DOHH2 (cell line): Measurements from ENCODE around the gene KRT28.
"Not testable (repeated sequence)": the region's sequence is repeated elsewhere in the genome, so short reads cannot be mapped to it uniquely, and the experiment has no call there.

Source experiments
- H3F3A ChIP-seq: fragments of 200-600 bp; sonication (generic), shearing (Covaris generic); 2 replicates; pipeline ENCODE4 v1.6.0; 2016; ENCODE audit warnings: antibody characterized with exemption, mild to moderate bottlenecking; ENCODE audit not compliant: control insufficient read depth, insufficient read depth
- H3K27ac ChIP-seq: fragments of 200-600 bp; sonication (generic); 2 replicates; pipeline ENCODE4 v1.5.1; 2014; ENCODE audit warnings: low read depth, mild to moderate bottlenecking, low read length, moderate library complexity
- H3K27me3 ChIP-seq: fragments of 200-600 bp; sonication (generic); 2 replicates; pipeline ENCODE4 v1.6.1; 2014; ENCODE audit warnings: mild to moderate bottlenecking, low read length, mixed read lengths; ENCODE audit not compliant: control insufficient read depth
- H3K36me3 ChIP-seq: fragments of 200-600 bp; sonication (generic); 2 replicates; pipeline ENCODE4 v1.6.1; 2014; ENCODE audit warnings: mild to moderate bottlenecking, low read length, moderate library complexity, mixed read lengths; ENCODE audit not compliant: control insufficient read depth
- H3K4me1 ChIP-seq: fragments of 200-600 bp; sonication (generic); 2 replicates; pipeline ENCODE4 v1.6.1; 2014; ENCODE audit warnings: mild to moderate bottlenecking, low read length, mixed read lengths; ENCODE audit not compliant: control insufficient read depth
- H3K4me2 ChIP-seq: fragments of 200-600 bp; sonication (generic); 2 replicates; pipeline ENCODE4 v1.6.0; 2014; ENCODE audit warnings: mild to moderate bottlenecking, low read length, moderate library complexity
- H3K4me3 ChIP-seq: fragments of 200-600 bp; sonication (generic); 2 replicates; pipeline ENCODE4 v1.5.1; 2014; ENCODE audit warnings: mild to moderate bottlenecking, low read length, mixed read lengths
- H3K79me2 ChIP-seq: fragments of 200-600 bp; sonication (generic); 2 replicates; pipeline ENCODE4 v1.6.1; 2014; ENCODE audit warnings: mild to moderate bottlenecking, low read length, mixed read lengths; ENCODE audit not compliant: control insufficient read depth
- H3K9me2 ChIP-seq: fragments of 200-600 bp; sonication (generic); replicated peaks from 2 replicates; pipeline ENCODE4 v1.6.1; 2014; ENCODE audit warnings: mild to moderate bottlenecking, low read length, mixed read lengths; ENCODE audit not compliant: control insufficient read depth
- H3K9me3 ChIP-seq: fragments of 200-600 bp; sonication (generic); 2 replicates; pipeline ENCODE4 v1.6.1; 2014; ENCODE audit warnings: antibody characterized with exemption, low read length, mixed read lengths; ENCODE audit not compliant: control insufficient read depth, insufficient read depth
- H4K20me1 ChIP-seq: fragments of 200-600 bp; sonication (generic); 2 replicates; pipeline ENCODE4 v1.6.0; 2014; ENCODE audit warnings: low read depth, mild to moderate bottlenecking, antibody characterized with exemption, low read length, moderate library complexity; ENCODE audit not compliant: control insufficient read depth, insufficient read depth
- CTCF ChIP-seq: fragments of 200-600 bp; sonication (generic); IDR thresholded peaks from one replicate; pipeline ENCODE4 v1.5.1; 2014; ENCODE audit warnings: antibody characterized with exemption, mild to moderate bottlenecking, low read depth, low read length; ENCODE audit not compliant: poor library complexity, severe bottlenecking
- EZH2phosphoT487 ChIP-seq: fragments of 200-600 bp; sonication (generic); IDR thresholded peaks from 2 replicates; pipeline ENCODE4 v1.6.1; 2017; ENCODE audit warnings: borderline replicate concordance, mild to moderate bottlenecking, antibody characterized with exemption, low read length, moderate library complexity, mixed read lengths

Gene KRT28

GRCh38 chr17:40751065-40751464 lies 48.7 kb downstream of the KRT28 start:
- Histone ChIP-seq H3K4me3 (no peak overlapping the region), H3K36me3 (no peaks in the 10 kb centered on the region), H4K20me1 (no peaks in the 10 kb centered on the region), H3K27ac (no peak overlapping the region), H3K9me2 (no peaks in the 10 kb centered on the region), H3K9me3 (peaks cover 5% of the 10 kb centered on the region; the same call in 1 of the 2 replicates), H3F3A (no peaks in the 10 kb centered on the region), H3K79me2 (no peaks in the 10 kb centered on the region), H3K4me2 (no peak overlapping the region), H3K4me1 (no peaks in the 10 kb centered on the region), H3K27me3 (peaks cover 5% of the 10 kb centered on the region; the same call in 1 of the 2 replicates)
- TF ChIP-seq CTCF = no peak

- H3F3A ChIP-seq = no peaks in the 10 kb centered on the region
- peaks cover 5% of the 10 kb centered on the region; the same call in 1 of the 2 replicates for H3K9me3 ChIP-seq
- TF ChIP-seq EZH2phosphoT487 (no peak), CTCF (no peak)
- H3K36me3 ChIP-seq = no peaks in the 10 kb centered on the region
- no peaks in the 10 kb centered on the region for H3K79me2 ChIP-seq
- H3K4me2 ChIP-seq = no peak overlapping the region
- H4K20me1 ChIP-seq = no peaks in the 10 kb centered on the region
- H3K9me2 ChIP-seq = no peaks in the 10 kb centered on the region
- H3K4me1 ChIP-seq = no peaks in the 10 kb centered on the region
- H3K27ac ChIP-seq = no peak overlapping the region
- peaks cover 5% of the 10 kb centered on the region; the same call in 1 of the 2 replicates for H3K27me3 ChIP-seq
- no peak overlapping the region for H3K4me3 ChIP-seq
These were observed 49.4 kb downstream of the KRT28 start for GRCh38 chr17:40750391-40750790.

- H3K36me3 ChIP-seq, H3K4me1 ChIP-seq, H3K9me2 ChIP-seq, H3F3A ChIP-seq, H3K4me3 ChIP-seq, H3K27ac ChIP-seq, H3K27me3 ChIP-seq, H3K9me3 ChIP-seq, H3K4me2 ChIP-seq, H3K79me2 ChIP-seq, H4K20me1 ChIP-seq: not testable (repeated sequence)
These were observed 51.1 kb downstream of the KRT28 start for GRCh38 chr17:40748666-40749065.
